WTC11 (cell line): ENCODE measurements around the gene EIF4ENIF1. TPM values are rescaled to one million over a fixed set of nuclear protein-coding genes. Genes with fewer than 3 reads are reported as not detected.

Source experiments
- ATAC-seq: fragments of 200-7000 bp; cut with Tn5 transposase; 2 replicates; pipeline ENCODE4 v1.10.0; 2021; ENCODE audit warnings: mild to moderate bottlenecking, moderate library complexity
- CTCF ChIA-PET: fragments of 300-600 bp; sonication (Branson Sonifier 250); formaldehyde crosslinking; loops from one replicate; lab custom pipeline; 2021; ENCODE audit warnings: antibody characterized with exemption; lab: Charles Lee
- POLR2A ChIA-PET: fragments of 350-600 bp; sonication (Branson Sonifier 250); formaldehyde crosslinking; loops from one replicate; lab custom pipeline; 2021; ENCODE audit warnings: antibody characterized with exemption; lab: Charles Lee
- DNase-seq: peaks from one replicate; pipeline ENCODE4 v3.0.0; 2021; ENCODE audit warnings: low spot score
- H3K27ac Mint-ChIP-seq: 2 replicates; pipeline ENCODE4 v1.8.0; 2021; ENCODE audit warnings: mixed read lengths
- H3K27me3 Mint-ChIP-seq: 2 replicates; pipeline ENCODE4 v1.8.0; 2021; ENCODE audit warnings: low read depth, mild to moderate bottlenecking, moderate library complexity, mixed read lengths
- H3K36me3 Mint-ChIP-seq: 2 replicates; pipeline ENCODE4 v1.8.0; 2021; ENCODE audit warnings: mixed read lengths
- H3K4me1 Mint-ChIP-seq: 2 replicates; pipeline ENCODE4 v1.8.0; 2022; ENCODE audit warnings: mixed read lengths
- H3K4me3 Mint-ChIP-seq: 2 replicates; pipeline ENCODE4 v1.8.0; 2021; ENCODE audit warnings: mild to moderate bottlenecking, moderate library complexity, mixed read lengths
- H3K9me3 Mint-ChIP-seq: 2 replicates; pipeline ENCODE4 v1.8.0; 2021; ENCODE audit warnings: mixed read lengths
- ARID4B ChIP-seq: sonication (generic); formaldehyde crosslinking; IDR thresholded peaks from 2 replicates; pipeline ENCODE4 v1.8.0; 2023; ENCODE audit warnings: missing genetic modification reagents, mild to moderate bottlenecking, borderline replicate concordance
- CTCF ChIP-seq: fragments of 200-600 bp; IDR thresholded peaks from 2 replicates; pipeline ENCODE4 v1.8.0; 2022; ENCODE audit warnings: antibody characterized with exemption
- E2F1 ChIP-seq: sonication (generic); formaldehyde crosslinking; IDR thresholded peaks from 2 replicates; pipeline ENCODE4 v1.8.0; 2022; ENCODE audit warnings: mild to moderate bottlenecking, missing genetic modification reagents
- EMX1 ChIP-seq: fragments of 250-450 bp; sonication (Bioruptor Pico); IDR thresholded peaks from 2 replicates; pipeline ENCODE4 v1.8.0; 2021; ENCODE audit warnings: mild to moderate bottlenecking
- FOXJ3 ChIP-seq: sonication (generic); formaldehyde crosslinking; IDR thresholded peaks from 2 replicates; pipeline ENCODE4 v1.9.0; 2021; ENCODE audit warnings: missing genetic modification reagents, mild to moderate bottlenecking, borderline replicate concordance
- IRF2 ChIP-seq: sonication (generic); formaldehyde crosslinking; IDR thresholded peaks from 2 replicates; pipeline ENCODE4 v1.8.0; 2022; ENCODE audit warnings: low read depth, missing genetic modification reagents, borderline replicate concordance
- JAZF1 ChIP-seq: fragments of 250-450 bp; sonication (Bioruptor Pico); IDR thresholded peaks from 2 replicates; pipeline ENCODE4 v1.9.0; 2021; ENCODE audit warnings: moderate library complexity, mild to moderate bottlenecking, inconsistent platforms
- MXD4 ChIP-seq: fragments of 250-450 bp; sonication (Bioruptor Pico); IDR thresholded peaks from 2 replicates; pipeline ENCODE4 v1.8.0; 2021; ENCODE audit warnings: mild to moderate bottlenecking, moderate library complexity, borderline replicate concordance
- SMAD3 ChIP-seq: sonication (generic); formaldehyde crosslinking; IDR thresholded peaks from 2 replicates; pipeline ENCODE4 v1.8.0; 2022; ENCODE audit warnings: missing genetic modification reagents, mild to moderate bottlenecking, borderline replicate concordance
- SP1 ChIP-seq: sonication (generic); formaldehyde crosslinking; conservative IDR thresholded peaks from 2 replicates; pipeline ENCODE4 v1.8.1; 2022; ENCODE audit warnings: missing genetic modification reagents
- USF2 ChIP-seq: sonication (generic); formaldehyde crosslinking; IDR thresholded peaks from 2 replicates; pipeline ENCODE4 v1.8.1; 2023; ENCODE audit warnings: mild to moderate bottlenecking, missing genetic modification reagents, moderate library complexity
- ZMAT4 ChIP-seq: fragments of 250-450 bp; sonication (Bioruptor Pico); IDR thresholded peaks from 2 replicates; pipeline ENCODE4 v1.9.0; 2021; ENCODE audit warnings: mild to moderate bottlenecking
- total RNA-seq: library from RNA; stranded (reverse); gene quantifications from 3 replicates; pipeline ENCODE4 v1.2.3, GENCODE V29; 2021
- TF ChIP-seq, protein P1 (sequence below): fragments of 250-450 bp; sonication (Bioruptor Pico); IDR thresholded peaks from 2 replicates; pipeline ENCODE4 v1.8.0; 2021; ENCODE audit warnings: mild to moderate bottlenecking
- TF ChIP-seq, protein P2 (sequence below): sonication (generic); formaldehyde crosslinking; IDR thresholded peaks from 2 replicates; pipeline ENCODE4 v1.8.1; 2022; ENCODE audit warnings: mild to moderate bottlenecking, missing genetic modification reagents, moderate library complexity, borderline replicate concordance
- TF ChIP-seq, protein P3 (sequence below): fragments of 250-450 bp; sonication (Bioruptor Pico); IDR thresholded peaks from 2 replicates; pipeline ENCODE4 v1.9.0; 2021; ENCODE audit warnings: moderate library complexity, mild to moderate bottlenecking, inconsistent platforms, borderline replicate concordance
- TF ChIP-seq, protein P4 (sequence below): sonication (generic); formaldehyde crosslinking; IDR thresholded peaks from 2 replicates; pipeline ENCODE4 v1.8.1; 2022; ENCODE audit warnings: low read depth, missing genetic modification reagents, borderline replicate concordance
- TF ChIP-seq, protein P5 (sequence below): fragments of 250-450 bp; sonication (Bioruptor Pico); IDR thresholded peaks from 2 replicates; pipeline ENCODE4 v1.9.0; 2021; ENCODE audit warnings: mild to moderate bottlenecking, borderline replicate concordance

EIF4ENIF1 gene
- total RNA-seq, 1 experiment from 2014 or later: 22.8 TPM

- no peak for TF ChIP-seq ARID4B (CRISPR knock-in tag)
- TF ChIP-seq, protein P1, sequence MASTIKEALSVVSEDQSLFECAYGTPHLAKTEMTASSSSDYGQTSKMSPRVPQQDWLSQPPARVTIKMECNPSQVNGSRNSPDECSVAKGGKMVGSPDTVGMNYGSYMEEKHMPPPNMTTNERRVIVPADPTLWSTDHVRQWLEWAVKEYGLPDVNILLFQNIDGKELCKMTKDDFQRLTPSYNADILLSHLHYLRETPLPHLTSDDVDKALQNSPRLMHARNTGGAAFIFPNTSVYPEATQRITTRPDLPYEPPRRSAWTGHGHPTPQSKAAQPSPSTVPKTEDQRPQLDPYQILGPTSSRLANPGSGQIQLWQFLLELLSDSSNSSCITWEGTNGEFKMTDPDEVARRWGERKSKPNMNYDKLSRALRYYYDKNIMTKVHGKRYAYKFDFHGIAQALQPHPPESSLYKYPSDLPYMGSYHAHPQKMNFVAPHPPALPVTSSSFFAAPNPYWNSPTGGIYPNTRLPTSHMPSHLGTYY (CRISPR knock-in tag): no peak
Observed at GRCh38 chr22:31475800-31476199, 13.8 kb downstream of the EIF4ENIF1 start (continued).

GRCh38 chr22:31474743-31475142, 14.9 kb downstream of the EIF4ENIF1 start:
- no peak overlapping the region for H3K27ac Mint-ChIP-seq
- H3K27me3 Mint-ChIP-seq: no peaks in the 10 kb centered on the region
- peaks cover 17% of the 10 kb centered on the region for H3K36me3 Mint-ChIP-seq
- CTCF ChIA-PET: no interaction called here
- no peak for ATAC-seq
- H3K9me3 Mint-ChIP-seq: no peaks in the 10 kb centered on the region
- H3K4me1 Mint-ChIP-seq: no peaks in the 10 kb centered on the region
- H3K4me3 Mint-ChIP-seq: no peak overlapping the region
- POLR2A ChIA-PET: no interaction called here
- DNase-seq: no peak
- TF ChIP-seq, protein P2, sequence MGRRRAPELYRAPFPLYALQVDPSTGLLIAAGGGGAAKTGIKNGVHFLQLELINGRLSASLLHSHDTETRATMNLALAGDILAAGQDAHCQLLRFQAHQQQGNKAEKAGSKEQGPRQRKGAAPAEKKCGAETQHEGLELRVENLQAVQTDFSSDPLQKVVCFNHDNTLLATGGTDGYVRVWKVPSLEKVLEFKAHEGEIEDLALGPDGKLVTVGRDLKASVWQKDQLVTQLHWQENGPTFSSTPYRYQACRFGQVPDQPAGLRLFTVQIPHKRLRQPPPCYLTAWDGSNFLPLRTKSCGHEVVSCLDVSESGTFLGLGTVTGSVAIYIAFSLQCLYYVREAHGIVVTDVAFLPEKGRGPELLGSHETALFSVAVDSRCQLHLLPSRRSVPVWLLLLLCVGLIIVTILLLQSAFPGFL (CRISPR knock-in tag): no peak
- TF ChIP-seq USF2 (CRISPR knock-in tag): no peak
- TF ChIP-seq CTCF: no peak
- TF ChIP-seq EMX1: no peak
- TF ChIP-seq JAZF1 (CRISPR knock-in tag): no peak
- TF ChIP-seq E2F1 (CRISPR knock-in tag): no peak
- no peak for TF ChIP-seq FOXJ3
- TF ChIP-seq SMAD3 (CRISPR knock-in tag): no peak
- TF ChIP-seq, protein P3, sequence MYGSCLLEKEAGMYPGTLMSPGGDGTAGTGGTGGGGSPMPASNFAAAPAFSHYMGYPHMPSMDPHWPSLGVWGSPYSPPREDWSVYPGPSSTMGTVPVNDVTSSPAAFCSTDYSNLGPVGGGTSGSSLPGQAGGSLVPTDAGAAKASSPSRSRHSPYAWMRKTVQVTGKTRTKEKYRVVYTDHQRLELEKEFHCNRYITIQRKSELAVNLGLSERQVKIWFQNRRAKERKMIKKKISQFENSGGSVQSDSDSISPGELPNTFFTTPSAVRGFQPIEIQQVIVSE: no peak
- TF ChIP-seq MXD4 (CRISPR knock-in tag): no peak
- TF ChIP-seq SP1 (CRISPR knock-in tag): no peak
- TF ChIP-seq, protein P4, sequence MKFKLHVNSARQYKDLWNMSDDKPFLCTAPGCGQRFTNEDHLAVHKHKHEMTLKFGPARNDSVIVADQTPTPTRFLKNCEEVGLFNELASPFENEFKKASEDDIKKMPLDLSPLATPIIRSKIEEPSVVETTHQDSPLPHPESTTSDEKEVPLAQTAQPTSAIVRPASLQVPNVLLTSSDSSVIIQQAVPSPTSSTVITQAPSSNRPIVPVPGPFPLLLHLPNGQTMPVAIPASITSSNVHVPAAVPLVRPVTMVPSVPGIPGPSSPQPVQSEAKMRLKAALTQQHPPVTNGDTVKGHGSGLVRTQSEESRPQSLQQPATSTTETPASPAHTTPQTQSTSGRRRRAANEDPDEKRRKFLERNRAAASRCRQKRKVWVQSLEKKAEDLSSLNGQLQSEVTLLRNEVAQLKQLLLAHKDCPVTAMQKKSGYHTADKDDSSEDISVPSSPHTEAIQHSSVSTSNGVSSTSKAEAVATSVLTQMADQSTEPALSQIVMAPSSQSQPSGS (CRISPR knock-in tag): no peak
- no peak for TF ChIP-seq ZMAT4 (CRISPR knock-in tag)
- TF ChIP-seq, protein P5, sequence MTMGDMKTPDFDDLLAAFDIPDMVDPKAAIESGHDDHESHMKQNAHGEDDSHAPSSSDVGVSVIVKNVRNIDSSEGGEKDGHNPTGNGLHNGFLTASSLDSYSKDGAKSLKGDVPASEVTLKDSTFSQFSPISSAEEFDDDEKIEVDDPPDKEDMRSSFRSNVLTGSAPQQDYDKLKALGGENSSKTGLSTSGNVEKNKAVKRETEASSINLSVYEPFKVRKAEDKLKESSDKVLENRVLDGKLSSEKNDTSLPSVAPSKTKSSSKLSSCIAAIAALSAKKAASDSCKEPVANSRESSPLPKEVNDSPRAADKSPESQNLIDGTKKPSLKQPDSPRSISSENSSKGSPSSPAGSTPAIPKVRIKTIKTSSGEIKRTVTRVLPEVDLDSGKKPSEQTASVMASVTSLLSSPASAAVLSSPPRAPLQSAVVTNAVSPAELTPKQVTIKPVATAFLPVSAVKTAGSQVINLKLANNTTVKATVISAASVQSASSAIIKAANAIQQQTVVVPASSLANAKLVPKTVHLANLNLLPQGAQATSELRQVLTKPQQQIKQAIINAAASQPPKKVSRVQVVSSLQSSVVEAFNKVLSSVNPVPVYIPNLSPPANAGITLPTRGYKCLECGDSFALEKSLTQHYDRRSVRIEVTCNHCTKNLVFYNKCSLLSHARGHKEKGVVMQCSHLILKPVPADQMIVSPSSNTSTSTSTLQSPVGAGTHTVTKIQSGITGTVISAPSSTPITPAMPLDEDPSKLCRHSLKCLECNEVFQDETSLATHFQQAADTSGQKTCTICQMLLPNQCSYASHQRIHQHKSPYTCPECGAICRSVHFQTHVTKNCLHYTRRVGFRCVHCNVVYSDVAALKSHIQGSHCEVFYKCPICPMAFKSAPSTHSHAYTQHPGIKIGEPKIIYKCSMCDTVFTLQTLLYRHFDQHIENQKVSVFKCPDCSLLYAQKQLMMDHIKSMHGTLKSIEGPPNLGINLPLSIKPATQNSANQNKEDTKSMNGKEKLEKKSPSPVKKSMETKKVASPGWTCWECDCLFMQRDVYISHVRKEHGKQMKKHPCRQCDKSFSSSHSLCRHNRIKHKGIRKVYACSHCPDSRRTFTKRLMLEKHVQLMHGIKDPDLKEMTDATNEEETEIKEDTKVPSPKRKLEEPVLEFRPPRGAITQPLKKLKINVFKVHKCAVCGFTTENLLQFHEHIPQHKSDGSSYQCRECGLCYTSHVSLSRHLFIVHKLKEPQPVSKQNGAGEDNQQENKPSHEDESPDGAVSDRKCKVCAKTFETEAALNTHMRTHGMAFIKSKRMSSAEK: no peak
- no peak for TF ChIP-seq IRF2 (CRISPR knock-in tag)
